Activated T-helper 1 cell treated with Interleukin-2 at 50 U/mL for 16 hours (primary cell): Measurements from ENCODE around the gene TPD52L1.
"Not testable (repeated sequence)": the region's sequence is repeated elsewhere in the genome, so short reads cannot be mapped to it uniquely, and the experiment has no call there.

Source experiments
- DNase-seq: peaks from one replicate; pipeline ENCODE4 v3.0.0-alpha.2; 2020; ENCODE audit warnings: low read depth

The TPD52L1 gene, protein sequence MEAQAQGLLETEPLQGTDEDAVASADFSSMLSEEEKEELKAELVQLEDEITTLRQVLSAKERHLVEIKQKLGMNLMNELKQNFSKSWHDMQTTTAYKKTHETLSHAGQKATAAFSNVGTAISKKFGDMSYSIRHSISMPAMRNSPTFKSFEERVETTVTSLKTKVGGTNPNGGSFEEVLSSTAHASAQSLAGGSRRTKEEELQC

DNA sequence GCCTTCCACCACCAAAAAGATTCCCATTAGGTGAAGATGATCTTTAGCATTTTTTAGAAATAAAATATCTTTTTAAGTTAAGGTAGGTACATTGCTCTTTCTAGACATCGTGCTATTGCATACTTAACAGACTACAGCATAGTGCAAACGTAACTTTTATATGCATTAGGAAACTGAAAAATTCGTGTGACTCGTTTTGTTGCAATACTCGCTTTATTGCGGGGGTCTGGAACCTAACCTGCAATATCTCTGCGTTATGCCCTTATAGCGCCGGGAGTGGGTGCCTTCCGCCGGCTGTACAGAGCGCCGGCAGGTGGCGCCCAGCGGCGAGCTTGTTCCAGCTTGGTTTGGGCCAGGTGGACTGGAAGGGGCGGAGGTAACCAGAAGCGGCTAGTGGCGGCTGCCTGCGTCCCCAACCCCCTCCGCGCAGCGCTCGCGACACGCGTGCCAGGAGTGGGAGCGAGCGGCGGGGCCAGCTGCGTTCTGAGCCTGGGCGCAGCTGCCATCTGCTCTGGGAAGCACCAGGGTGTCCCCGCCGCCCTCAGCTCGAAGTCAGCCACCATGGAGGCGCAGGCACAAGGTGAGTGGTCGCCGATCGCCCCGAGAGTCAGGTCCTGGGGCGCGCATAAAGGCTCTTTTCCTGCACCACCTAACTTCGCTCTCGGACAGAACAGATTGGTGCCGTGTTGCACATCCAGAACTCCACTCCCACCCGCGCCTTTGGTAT lies at the start of gene TPD52L1:
TPD52L1 (plus strand) TSS at position 383 of the 727 bp plus-strand sequence; CDS start at position 562, 179 bp downstream.
- peak; percentile 38 for DNase-seq

DNA sequence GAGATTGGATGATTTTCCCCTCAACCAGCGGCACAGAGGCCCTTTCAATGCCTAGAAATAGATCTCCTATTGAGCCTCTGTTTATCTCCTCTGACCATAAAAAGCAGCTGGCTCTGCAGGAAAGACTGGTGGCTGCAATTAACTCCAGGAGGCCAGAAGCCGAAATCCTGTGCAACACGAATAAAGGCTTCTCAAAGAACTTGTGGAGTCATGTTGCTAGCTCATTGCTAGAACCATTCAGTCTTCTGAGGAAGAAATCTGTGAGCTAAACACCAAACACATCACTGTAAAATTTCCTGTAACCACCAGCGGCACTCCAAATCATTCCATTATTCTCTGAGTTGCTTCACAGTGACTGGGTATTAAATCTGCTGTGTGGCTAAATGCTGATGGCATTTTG lies 49.1 kb upstream of the TPD52L1 start:
- DNase-seq, result no peak

DNA sequence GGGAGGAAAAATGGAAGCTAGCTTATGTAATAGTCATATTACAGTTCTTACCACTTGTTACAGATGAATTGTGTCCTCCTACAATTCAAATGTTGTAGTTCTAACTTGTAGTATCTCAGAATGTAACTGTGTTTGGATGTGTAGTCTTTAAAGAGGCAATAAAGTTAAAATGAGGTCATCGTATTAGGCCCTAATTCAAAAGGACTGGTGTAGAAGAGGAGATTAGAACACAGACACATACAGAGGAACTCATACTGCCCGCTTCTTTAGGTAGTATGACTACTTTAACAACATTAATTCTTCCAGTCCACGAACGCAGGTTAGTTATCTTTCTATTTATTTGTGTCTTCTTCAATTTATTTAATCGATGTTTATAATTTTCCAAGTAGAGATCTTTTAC lies 46.5 kb upstream of the TPD52L1 start:
- DNase-seq, result no peak

DNA sequence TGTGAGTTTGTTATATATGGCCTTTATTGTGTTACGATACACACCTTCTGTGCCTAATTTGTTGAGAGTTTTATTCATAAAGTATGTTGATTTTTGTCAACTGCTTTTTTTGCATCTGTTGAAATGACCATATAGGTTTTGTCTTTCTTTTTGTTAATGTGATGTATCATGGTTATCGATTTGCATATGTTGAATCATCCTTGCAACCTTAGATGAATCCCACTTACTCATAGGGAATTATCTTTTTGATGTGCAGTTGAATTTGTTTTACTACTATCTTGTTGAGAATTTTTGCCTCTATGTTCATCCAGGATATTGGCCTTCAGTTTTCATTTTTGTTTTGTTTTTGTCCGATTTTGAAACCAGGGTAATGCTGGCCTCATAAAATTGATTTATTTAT lies 45.7 kb upstream of the TPD52L1 start:
- DNase-seq, result no peak

DNA sequence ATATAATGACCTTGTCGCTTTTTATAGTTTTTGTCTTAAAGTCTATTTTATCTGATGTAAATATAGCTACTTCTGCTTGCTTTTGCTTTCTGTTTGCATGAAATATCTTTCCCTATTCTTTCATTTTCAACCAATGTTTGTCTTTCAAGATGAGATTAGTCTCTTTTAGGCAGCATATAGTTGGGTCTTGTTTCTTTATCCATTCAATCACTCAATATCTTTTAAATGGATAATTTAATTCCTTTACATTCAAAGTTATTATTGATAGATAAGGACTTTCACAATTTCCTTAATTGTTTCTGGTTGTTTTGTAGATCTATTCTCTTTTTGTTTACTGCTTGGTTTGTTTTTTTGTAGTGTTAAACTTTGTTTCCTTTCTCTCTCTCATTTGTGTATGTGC lies 43.5 kb upstream of the TPD52L1 start:
- DNase-seq, result no peak

DNA sequence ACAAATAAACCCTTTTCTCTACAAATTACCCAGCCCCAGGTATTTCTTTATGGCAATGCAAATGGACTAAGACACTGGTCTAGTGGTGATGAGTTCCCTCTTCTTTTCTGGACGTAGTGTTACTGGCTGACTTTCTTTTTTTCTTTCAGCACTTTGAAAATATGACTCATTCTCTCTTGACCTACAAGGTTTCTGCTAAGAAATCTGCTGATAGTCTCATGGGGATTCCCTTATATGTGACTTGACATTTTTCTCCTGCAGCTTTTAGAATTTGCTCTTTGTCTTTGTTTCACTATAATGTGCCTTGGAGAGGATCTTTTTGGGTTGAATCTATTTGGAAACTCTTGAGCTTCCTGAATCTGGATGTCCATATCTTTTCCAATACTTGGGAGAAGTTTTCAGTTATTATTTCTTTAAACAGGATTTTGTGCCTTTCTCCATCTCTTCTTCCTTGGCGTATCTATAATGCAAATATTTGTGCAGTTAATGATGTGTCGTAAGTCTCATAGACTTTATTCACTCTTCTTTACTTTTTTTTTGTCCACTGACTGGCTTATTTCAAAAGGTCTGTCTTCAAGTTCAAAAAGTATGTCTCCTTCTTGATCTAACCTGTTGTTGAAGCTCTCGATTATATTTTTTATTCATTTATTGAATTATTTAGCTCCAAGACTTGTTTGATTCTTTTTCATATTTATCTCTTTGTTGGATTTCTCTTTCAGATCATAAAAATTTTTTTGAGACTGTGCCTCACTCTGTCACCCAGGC lies 42.2 kb upstream of the TPD52L1 start:
- DNase-seq, result no peak

DNA sequence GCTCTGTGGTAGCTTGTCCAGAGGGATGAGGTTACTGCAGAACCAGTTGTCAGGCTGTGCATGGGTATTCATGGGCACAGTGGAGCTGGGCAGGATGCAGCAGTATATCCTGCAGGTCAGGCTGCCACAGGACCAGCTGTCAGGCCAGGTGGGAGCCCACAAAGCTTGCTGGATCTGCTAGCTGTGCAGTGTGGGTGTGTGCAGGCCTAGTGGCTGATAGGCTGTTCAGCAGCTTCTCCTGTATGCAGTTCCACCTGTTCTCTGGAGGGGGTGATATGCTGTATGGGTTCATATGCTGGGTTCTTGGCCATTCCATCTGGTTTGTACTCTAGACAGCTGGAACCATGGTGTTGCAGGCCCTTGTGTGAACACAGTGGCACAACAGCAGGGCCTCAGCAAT lies 40.6 kb upstream of the TPD52L1 start:
- no peak for DNase-seq

DNA sequence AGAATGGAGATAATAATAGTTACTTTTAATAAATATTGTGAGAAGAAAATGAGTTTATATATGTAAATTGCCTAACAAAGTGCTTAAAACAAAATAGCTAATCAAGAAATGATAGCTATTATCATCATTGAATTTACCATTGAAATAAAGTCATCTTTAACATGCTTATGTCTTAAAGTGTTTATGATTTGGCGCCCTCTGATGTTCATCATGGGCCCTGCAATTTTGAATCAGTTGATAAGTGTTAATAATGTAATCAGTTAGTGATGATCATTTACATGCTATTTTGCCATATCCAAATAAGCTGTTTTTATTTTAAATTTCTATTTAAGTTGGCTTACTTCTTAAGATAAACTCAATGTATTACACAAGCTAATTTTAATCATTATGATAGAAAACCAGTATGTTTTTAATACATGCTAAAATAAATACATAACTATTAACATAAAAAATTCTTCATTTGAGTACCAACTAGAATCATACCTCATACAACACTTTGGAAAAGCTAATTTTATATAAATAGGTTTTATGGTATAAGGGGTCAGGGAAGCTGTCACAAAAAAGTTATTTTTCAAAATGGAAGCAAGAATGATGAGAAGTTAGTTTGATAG lies 39.2 kb upstream of the TPD52L1 start:
- DNase-seq, result no peak

DNA sequence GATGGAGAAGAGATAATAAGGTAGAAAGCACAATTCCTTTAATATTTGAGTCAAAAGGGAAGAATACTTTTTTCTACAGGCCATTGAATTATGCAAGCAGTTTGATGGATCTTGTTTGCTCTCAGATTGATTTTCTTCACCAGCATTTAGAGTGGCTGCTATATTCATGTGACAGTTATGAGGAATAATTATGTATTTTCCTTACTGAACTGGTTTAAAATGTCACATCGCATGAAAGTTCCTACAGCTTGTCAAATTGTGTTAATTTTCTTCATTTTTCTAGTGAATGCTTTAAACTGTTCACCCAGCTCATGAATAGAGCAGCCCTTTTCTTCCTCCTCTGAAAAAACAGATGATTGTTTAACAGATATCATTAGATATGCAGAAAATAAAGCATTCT lies 37.4 kb upstream of the TPD52L1 start:
- no peak for DNase-seq

DNA sequence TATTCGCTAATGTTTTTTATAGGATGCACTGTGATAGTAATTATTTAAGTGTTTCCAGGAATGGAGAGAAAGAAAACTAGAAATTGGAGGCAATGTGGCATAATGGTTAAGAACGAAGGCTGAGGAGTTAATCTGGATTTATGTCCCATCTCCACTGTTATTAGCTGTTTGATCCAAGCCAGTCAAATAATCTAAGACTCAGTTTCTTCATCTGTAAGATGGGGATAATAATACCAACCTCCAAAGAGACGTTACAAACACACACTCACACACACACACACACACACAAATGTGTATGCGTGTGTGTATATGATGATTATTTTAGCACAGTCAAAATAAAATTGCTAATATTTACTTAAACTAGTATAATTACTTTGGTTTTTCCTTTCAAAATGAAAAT lies 36.9 kb upstream of the TPD52L1 start:
- no peak for DNase-seq

DNA sequence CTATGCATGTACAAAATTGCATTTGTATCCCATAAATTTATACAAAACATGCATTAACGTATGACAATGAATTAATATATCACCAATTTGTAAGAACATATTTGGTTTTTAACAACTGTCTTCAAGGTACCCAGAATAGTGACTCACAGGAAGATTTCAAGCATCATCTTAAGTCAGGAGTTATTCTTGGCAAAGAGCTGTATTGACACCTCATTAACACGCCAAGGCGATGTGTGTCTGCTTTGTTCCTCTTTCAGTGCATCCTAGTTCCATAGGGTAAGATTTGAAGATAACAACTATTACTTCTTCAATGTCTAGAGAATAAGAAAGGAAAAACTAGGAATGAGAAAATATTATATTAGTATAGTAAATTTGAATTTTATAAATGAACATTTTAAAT lies 35.8 kb upstream of the TPD52L1 start:
- DNase-seq, result no peak

DNA sequence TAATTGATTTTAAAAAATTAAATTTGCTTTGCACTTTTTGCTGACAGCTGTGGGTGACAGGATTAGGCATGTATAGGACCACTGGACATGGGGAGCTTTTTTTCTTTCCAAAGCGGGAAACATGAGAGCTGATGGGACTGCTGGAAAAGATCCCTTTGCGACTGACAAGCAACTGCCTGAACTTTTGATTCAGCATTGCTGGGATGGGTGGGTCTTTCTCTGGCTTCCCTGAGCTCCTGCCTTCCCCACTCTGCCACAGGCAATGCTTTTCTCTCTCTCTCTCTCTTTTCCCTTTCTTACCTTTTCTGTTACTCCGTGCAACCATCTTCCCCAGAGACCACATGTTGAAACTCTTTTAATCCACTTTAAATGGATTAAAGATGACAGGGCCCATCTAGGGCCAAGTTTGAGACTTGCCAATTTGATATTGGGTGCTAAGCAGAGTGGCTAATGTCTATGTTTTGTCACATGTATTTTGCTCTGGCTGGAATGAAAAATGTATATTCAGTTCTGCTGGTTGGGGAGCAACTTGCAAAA lies 33.5 kb upstream of the TPD52L1 start:
- DNase-seq, result no peak

DNA sequence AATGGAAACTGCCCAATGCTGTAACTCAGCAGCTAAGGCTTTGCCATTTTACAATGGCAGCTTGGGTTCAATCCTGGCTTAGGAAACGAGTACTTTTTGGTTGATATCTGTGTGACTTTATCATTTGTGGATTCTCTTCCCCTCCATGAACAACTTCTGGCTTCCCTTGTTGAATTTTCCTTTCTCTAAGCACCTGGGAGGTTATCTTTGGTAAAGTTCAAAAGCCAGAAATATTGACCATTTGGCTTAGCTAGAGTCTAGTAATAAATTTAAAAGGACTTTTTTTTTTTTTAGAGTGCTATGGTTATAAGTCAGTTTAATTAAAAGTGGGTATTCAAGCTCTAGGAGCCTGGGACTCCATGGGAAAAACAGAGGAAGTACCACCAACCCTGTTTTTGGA lies 31.7 kb upstream of the TPD52L1 start:
- no peak for DNase-seq

DNA sequence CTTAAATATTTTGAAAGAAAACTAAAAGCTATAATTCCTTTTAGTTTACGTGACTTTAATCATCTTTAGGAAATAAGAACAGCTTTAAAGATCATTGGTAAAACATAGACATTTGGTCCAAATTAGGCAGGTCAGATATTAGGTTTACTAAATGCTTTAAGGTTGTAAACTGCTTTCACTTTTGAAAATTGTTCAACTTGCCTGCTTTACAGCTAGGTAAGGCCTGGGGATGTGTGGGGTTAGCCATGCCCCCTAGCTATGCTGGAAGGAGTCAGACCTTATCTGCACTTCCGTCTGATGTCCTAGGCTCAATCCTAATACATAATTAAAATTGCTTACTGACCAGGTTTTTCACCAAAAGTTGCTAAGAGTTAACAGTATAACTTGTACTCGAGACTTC lies 30.5 kb upstream of the TPD52L1 start:
- DNase-seq, result no peak

DNA sequence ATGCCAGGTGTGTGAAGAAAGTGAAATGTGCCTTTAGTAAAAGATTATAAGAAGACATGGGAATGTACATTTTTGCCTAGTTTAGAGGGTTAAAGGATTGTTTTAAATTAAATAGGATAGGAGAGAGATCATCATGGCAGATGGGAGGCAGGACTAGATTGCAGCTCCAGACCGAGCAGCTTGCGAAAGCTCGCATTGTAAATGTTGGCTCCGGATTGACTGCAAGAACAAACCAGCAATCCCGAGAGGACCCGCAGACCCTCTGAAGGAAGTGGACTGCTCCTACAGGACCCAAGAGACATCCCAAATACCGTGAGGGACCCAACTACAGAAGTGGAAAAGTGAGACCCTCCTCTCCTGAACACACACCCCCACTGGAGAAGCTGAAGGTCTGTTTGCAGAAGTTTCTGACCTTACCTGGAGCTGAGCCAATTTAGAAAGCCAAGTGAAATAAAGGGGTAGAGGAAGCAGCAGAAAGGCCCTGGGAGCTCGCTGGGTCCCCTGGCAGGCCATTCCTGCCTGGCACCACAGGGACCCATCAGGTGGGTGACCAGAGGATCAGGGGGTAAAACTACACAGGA lies 30.0 kb upstream of the TPD52L1 start:
- no peak for DNase-seq

DNA sequence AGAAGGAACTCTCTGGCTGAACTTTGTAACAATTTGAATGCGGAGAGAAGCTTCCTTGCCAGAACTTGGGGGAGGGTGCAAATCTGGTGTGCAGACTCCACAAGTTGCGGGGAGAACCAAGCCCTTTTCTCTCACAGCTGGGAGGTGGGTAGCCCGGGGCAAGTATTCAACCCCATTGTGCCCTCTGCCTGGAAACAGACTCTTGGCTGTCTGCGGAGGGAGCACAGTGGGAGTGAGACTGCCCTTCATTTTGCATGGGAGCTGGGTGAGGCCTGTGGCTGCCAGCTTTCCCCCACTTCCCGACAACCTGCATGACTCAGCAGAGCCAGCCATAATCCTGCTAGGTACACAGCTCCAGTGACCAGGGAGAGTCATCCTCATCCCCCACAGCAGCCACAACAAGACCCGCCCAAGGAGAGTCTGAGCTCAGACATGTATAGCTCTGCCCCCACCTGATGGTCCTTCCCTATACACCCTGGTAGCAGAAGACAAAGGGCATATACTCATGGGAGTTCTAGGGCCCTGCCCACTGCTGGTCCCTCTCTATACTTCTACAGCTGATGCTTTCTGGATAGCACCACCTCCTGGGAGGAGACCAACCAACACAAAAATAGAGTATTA lies 29.4 kb upstream of the TPD52L1 start:
- no peak for DNase-seq

DNA sequence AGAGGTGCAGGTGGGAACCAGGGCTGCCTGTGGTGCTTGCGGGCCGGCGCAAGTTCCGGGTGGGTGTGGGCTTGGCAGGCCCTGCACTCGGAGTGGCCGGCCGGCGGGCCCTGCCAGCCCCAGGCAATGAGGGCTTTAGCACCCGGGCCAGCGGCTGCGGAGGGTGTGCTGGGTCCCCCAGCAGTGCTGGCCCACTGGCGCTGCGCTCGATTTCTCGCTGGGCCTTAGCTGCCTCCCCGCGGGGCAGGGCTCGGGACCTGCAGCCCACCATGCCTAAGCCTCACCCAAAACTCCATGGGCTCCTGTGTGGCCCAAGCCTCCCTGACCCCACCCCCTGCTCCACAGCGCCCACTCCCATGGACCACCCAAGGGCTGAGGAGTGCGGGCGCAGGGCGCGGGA lies 27.7 kb upstream of the TPD52L1 start:
- DNase-seq, result not testable (repeated sequence)

DNA sequence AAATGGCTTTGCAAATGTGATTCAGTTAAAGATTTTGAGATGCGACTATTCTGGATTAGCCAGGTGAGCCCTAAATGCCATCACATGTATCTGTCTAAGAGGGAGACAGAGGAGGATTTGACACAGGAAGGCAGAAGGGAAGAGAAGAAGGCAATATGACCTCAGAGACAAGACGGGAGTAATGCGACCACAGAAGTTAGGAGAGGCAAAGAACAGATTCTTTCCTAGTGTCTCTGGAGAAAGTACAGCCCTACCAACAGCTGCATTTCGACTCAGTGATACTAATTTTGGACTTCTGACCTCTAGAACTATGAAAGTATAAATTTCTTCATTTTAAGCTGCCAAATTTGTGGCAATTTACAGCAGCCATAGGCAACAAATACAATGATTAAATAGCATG lies 24.2 kb upstream of the TPD52L1 start:
- DNase-seq, result no peak

DNA sequence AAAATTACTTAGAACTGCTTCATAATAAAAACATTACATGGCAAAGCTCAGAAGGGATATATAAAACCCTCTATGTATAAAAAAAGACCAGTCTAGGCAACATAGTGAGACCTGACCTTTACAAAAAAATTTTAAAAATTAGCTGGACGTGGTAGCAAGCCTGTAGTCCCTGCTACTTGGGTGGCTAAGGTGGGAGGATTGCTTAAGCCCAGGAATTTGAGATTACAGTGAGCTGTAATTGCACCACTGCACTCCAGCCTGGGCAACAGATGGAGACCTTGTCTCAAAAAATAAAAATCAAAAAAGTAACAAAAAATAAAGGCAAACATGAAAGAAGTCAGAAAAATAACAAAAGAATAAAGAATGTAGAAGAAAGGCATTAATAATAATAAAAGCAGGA lies 21.5 kb upstream of the TPD52L1 start:
- no peak for DNase-seq

DNA sequence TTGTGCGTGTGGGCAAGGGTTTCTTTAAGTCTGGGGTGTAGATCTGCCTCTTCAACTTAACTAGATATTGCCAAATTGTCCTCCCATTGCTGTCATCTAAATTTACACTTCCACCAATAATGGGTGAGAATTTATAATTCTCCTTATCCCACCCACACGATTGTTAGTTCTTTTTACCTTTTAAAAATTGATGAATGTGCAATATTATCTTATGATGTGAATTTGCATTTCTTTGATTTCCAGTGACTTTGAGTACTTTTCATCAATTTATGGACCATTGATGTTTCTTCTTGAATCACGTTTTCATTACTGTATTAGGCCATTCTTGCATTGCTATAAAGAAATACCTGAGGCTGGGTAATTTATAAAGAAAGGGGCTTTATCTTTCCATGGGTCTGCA lies 17.2 kb upstream of the TPD52L1 start:
- no peak for DNase-seq

DNA sequence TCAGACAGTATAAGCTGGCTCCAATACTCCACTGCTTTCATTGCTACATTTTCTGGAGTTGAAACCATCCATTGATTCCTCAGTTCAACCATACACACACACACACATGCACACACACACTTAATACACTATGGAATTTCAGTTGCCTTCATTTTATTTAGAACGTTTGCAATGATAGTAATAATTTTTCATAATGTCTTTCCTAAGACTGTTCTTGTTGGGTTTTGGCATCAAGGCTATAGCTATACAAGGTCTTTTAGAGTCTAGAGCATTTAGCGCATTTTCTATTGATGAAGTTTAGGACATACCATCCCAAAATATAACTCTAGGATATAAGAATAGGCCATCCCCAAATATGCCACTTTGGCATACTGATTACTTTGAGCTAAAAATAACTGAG lies 15.5 kb upstream of the TPD52L1 start:
- no peak for DNase-seq

DNA sequence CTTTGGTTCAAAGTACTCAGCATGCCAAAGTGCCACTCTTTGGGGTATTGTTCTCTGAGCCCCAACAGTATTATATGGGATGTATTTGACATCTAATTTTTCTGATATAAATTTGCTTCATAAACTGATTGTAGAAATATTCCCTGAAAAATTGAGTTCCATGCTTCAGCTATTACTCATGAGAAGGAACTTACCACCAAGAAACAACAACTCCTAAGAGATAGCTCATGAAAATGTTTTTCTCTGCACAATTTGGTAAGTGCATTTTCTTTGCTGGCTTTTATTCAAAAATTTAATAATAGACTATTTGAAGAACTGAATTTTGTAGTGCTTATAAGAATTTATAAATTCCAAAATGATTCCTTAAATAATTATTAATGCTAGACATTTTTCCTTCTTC lies 12.8 kb upstream of the TPD52L1 start:
- no peak for DNase-seq
